GM19468 (cell line): ENCODE results near the gene ARRB2.

Experiments
- ATAC-seq: cut with Tn5 transposase; IDR thresholded peaks from one replicate; pipeline ENCODE4 v1.9.1; 2021; ENCODE audit warnings: mild to moderate bottlenecking, moderate library complexity, moderate number of reproducible peaks; ENCODE audit not compliant: unreplicated experiment; ENCODE audit errors: extremely low read depth

ARRB2 gene

GRCh38 chr17:4748686-4749085, 38.3 kb downstream of the ARRB2 start:
- no peak for ATAC-seq

- ATAC-seq: no peak
These were observed 40.2 kb downstream of the ARRB2 start for GRCh38 chr17:4750606-4751005.

GRCh38 chr17:4751932-4752331, 41.5 kb downstream of the ARRB2 start:
- ATAC-seq: no peak

- ATAC-seq: no peak
These were observed 43.0 kb downstream of the ARRB2 start for GRCh38 chr17:4753392-4753791.

- no peak for ATAC-seq
These were observed 49.4 kb downstream of the ARRB2 start for GRCh38 chr17:4759776-4760236.

- ATAC-seq: no peak
These were observed 54.2 kb downstream of the ARRB2 start for GRCh38 chr17:4764595-4764994.

- no peak for ATAC-seq
These were observed 55.8 kb downstream of the ARRB2 start for GRCh38 chr17:4766201-4766600.

GRCh38 chr17:4766723-4767122, 56.3 kb downstream of the ARRB2 start:
- no peak for ATAC-seq

GRCh38 chr17:4768298-4768697, 57.9 kb downstream of the ARRB2 start:
- no peak for ATAC-seq

GRCh38 chr17:4769628-4770027, 59.2 kb downstream of the ARRB2 start:
- ATAC-seq: no peak
